T-cell (primary cell): ENCODE measurements around the gene MARCKSL1. TPM values are rescaled to one million over a fixed set of nuclear protein-coding genes. Genes with fewer than 3 reads are reported as not detected.
A peak's percentile ranks its signal among the peaks of the same experiment; 100 is the strongest.

Experiments
- ATAC-seq, 4 experiments: fragments of 200-7000 bp in 3 of 4; fragments of 150-1000 bp in 1 of 4; cut with Tn5 transposase; replicated peaks in 1 of 4; 1 replicate in 3 of 4; 2 replicates in 1 of 4; pipeline ENCODE4 v1.10.0; 2021; ENCODE audit warnings: moderate library complexity in 3 of 4, mild to moderate bottlenecking in 2 of 4, moderate number of reproducible peaks in 1 of 4
- CTCF ChIA-PET, 2 donors: fragments of 300-600 bp; sonication (Branson Sonifier 250); formaldehyde crosslinking; loops; one replicate each; lab custom pipeline; 2022; ENCODE audit warnings: antibody characterized with exemption in 2 of 2; lab: Charles Lee
- POLR2A ChIA-PET, 2 donors: fragments of 300-600 bp; sonication (Branson Sonifier 250); formaldehyde crosslinking; loops; one replicate each; lab custom pipeline; 2022; ENCODE audit warnings: antibody characterized with exemption in 2 of 2; lab: Charles Lee
- DNase-seq, 35 experiments: peaks; one replicate each; pipeline versions ENCODE4 v3.0.0 to v3.0.0-alpha.2; 2013 to 2023
- H3K27ac ChIP-seq: one replicate; pipeline ENCODE4 v1.5.1; 2013; ENCODE audit warnings: low read length
- H3K27me3 ChIP-seq, 2 experiments: replicated peaks in 1 of 2; 1 replicate in 1 of 2; 2 replicates in 1 of 2; pipeline versions ENCODE4 v1.6.1 to v1.7.0; 2013; ENCODE audit warnings: low read length in 1 of 2, mixed read lengths in 1 of 2; ENCODE audit not compliant: control insufficient read depth in 2 of 2, insufficient read depth in 2 of 2; ENCODE audit errors: extremely low read depth in 1 of 2
- H3K36me3 ChIP-seq, 2 donors: 1 replicate in 1 of 2; 2 replicates in 1 of 2; pipeline versions ENCODE4 v1.6.1 to v1.7.0; 2013; ENCODE audit warnings: low read length in 1 of 2; ENCODE audit not compliant: control insufficient read depth in 2 of 2, insufficient read depth in 1 of 2; ENCODE audit errors: extremely low read depth in 1 of 2
- H3K4me1 ChIP-seq, 2 experiments: 1 replicate in 1 of 2; 2 replicates in 1 of 2; pipeline versions ENCODE4 v1.6.1 to v1.7.0; 2013; ENCODE audit warnings: low read length in 2 of 2, mixed read lengths in 1 of 2; ENCODE audit not compliant: insufficient read depth in 2 of 2, control insufficient read depth in 1 of 2; ENCODE audit errors: extremely low read depth in 1 of 2
- H3K4me3 ChIP-seq, 2 donors: 1 replicate in 1 of 2; 2 replicates in 1 of 2; pipeline versions ENCODE4 v1.5.1 to v1.7.0; 2013; ENCODE audit warnings: mild to moderate bottlenecking in 2 of 2, low read length in 1 of 2, moderate library complexity in 1 of 2; ENCODE audit not compliant: control insufficient read depth in 1 of 2; ENCODE audit errors: extremely low read depth in 1 of 2
- H3K9me3 ChIP-seq: 2 replicates; pipeline ENCODE4 v1.7.0; 2013
- H3K27ac Mint-ChIP-seq, 2 donors: one replicate each; pipeline ENCODE4 v1.8.0; 2020 to 2021; ENCODE audit warnings: mild to moderate bottlenecking in 2 of 2, mixed read lengths in 2 of 2
- H3K27me3 Mint-ChIP-seq, 2 donors: one replicate each; pipeline ENCODE4 v1.8.0; 2021 to 2022; ENCODE audit warnings: mixed read lengths in 2 of 2
- H3K36me3 Mint-ChIP-seq: one replicate; pipeline ENCODE4 v1.8.0; 2021; ENCODE audit warnings: mixed read lengths
- H3K4me1 Mint-ChIP-seq, 3 donors: one replicate each; pipeline ENCODE4 v1.8.0; 2020 to 2022; ENCODE audit warnings: mixed read lengths in 3 of 3, mild to moderate bottlenecking in 1 of 3
- H3K4me3 Mint-ChIP-seq, 3 donors: one replicate each; pipeline ENCODE4 v1.8.0; 2020 to 2022; ENCODE audit warnings: mild to moderate bottlenecking in 3 of 3, mixed read lengths in 3 of 3, moderate library complexity in 3 of 3
- H3K9me3 Mint-ChIP-seq, 3 donors: one replicate each; pipeline ENCODE4 v1.8.0; 2020 to 2022; ENCODE audit warnings: mixed read lengths in 3 of 3
- WGBS: methylation state at CpG from one replicate; pipeline ENCODE4 v1.1.5; 2013; ENCODE audit warnings: missing lambda C conversion rate; ENCODE audit not compliant: insufficient coverage; 5-methylcytosine and 5-hydroxymethylcytosine counted together
- total RNA-seq, 35 experiments: library from RNA in 6 of 35; stranded (reverse) in 6 of 35; fragments of 120-200 nt in 1 of 35; gene quantifications; one replicate each; pipeline versions ENCODE4 v1.2.1 to v1.2.4 and lab custom pipeline; 2013 to 2026

The MARCKSL1 gene
- total RNA-seq, 5 donors from 2014 or later (not counting 1 experiment from before 2014, with no cell fraction given): 28.1 to 46.5 (median 41.4) TPM

- no peak within 1 kb of the TSS for H3K27ac ChIP-seq
- WGBS: 82% methylated on average over 6 of the region's 17 CpGs
- Mint-ChIP-seq H3K27me3 (peaks cover 0 to 6% of the 10 kb centered on the region in 2 donors), H3K4me3 (peak within 1 kb of the TSS; percentile 49 to 80 (median 51)), H3K4me1 (peaks cover 19 to 30% (median 26%) of the 10 kb centered on the region in 3 donors), H3K36me3 (peaks cover 23% of the 10 kb centered on the region), H3K27ac (peak within 1 kb of the TSS in 1 of 2 donors; percentile 34), H3K9me3 (no peaks in the 10 kb centered on the region)
- H3K36me3 ChIP-seq: peaks cover 8 to 37% of the 10 kb centered on the region in 2 donors
- peak within 1 kb of the TSS; percentile 17 to 54 for H3K4me3 ChIP-seq
- peaks cover 8 to 29% of the 10 kb centered on the region in 2 experiments for H3K4me1 ChIP-seq
- DNase-seq (no peak), ATAC-seq (peak in 1 of 4 experiments; percentile 4)
- ChIA-PET CTCF (no interaction called here), POLR2A (interaction anchor here in 1 of 2 donors (0.9 kb wide), 1 partner anchor 27 kb away, joined by 3 read pairs; no protein-coding TSS in a partner anchor)
- H3K27me3 ChIP-seq: peaks cover 0 to 8% of the 10 kb centered on the region in 2 experiments
- H3K9me3 ChIP-seq: no peaks in the 10 kb centered on the region
These were observed 26.7 kb upstream of the MARCKSL1 start, which contains the start of the genes FAM229A and TSSK3 for GRCh38 chr1:32362474-32363313. FAM229A (minus strand) TSS chr1:32362485; CDS start chr1:32362091, 394 bp downstream. TSSK3 (plus strand) TSS chr1:32362539; CDS start chr1:32362702, 163 bp downstream.

- ChIA-PET POLR2A (no interaction called here), CTCF (no interaction called here)
- peaks cover 8 to 28% of the 10 kb centered on the region in 2 donors for H3K36me3 ChIP-seq
- ATAC-seq (peak; percentile 49 to 62 (median 54)), DNase-seq (peak in 15 of 35 experiments; percentile 8 to 47 (median 25))
- H3K27ac Mint-ChIP-seq: no peak overlapping the region
- no peaks in the 10 kb centered on the region for H3K9me3 ChIP-seq
- H3K4me3 ChIP-seq: peak overlapping the region; percentile 17 to 54
- H3K27me3 ChIP-seq: peaks cover 0 to 8% of the 10 kb centered on the region in 2 experiments
- peaks cover 0 to 6% of the 10 kb centered on the region in 2 donors for H3K27me3 Mint-ChIP-seq
- peaks cover 8 to 29% of the 10 kb centered on the region in 2 experiments for H3K4me1 ChIP-seq
- WGBS: 4% methylated on average over 78 of the region's 91 CpGs
- peaks cover 19% of the 10 kb centered on the region for H3K36me3 Mint-ChIP-seq
- H3K9me3 Mint-ChIP-seq: no peaks in the 10 kb centered on the region
- peaks cover 19 to 30% (median 26%) of the 10 kb centered on the region in 3 donors for H3K4me1 Mint-ChIP-seq
- H3K27ac ChIP-seq: no peak overlapping the region
- H3K4me3 Mint-ChIP-seq: peak overlapping the region in 2 of 3 donors; percentile 51 to 58
These were observed 25.8 kb upstream of the MARCKSL1 start for GRCh38 chr1:32361674-32362473.

DNA sequence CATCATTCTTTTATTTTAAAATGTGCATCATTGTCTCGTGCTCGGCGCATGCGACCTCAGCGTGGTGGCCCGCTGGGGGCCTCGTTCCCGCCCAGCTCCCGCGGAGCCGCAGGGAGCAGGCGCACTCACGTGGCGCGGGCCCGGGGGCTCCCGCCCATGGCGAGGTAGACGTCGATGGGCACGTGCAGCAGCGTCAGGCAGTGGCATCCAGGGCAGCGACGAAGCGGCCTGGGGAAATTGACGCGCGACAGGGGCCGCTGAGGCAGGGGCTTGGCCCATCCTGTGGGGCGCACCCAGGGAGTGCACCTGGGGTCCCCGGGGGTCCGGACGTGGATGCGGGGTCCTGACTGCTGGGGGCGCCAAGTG is 25.3 kb upstream of the MARCKSL1 start:
- H3K36me3 Mint-ChIP-seq: peaks cover 19% of the 10 kb centered on the region
- no peak overlapping the region for H3K27ac Mint-ChIP-seq
- WGBS: 78% methylated on average over 35 of the region's 35 CpGs
- H3K4me3 Mint-ChIP-seq: peak overlapping the region in 1 of 3 donors; percentile 80
- Histone ChIP-seq H3K27me3 (peaks cover 0 to 8% of the 10 kb centered on the region in 2 experiments), H3K36me3 (peaks cover 5 to 23% of the 10 kb centered on the region in 2 donors), H3K9me3 (no peaks in the 10 kb centered on the region), H3K4me3 (no peak overlapping the region), H3K27ac (no peak overlapping the region), H3K4me1 (peaks cover 8 to 29% of the 10 kb centered on the region in 2 experiments)
- no peak for DNase-seq
- peaks cover 0 to 6% of the 10 kb centered on the region in 2 donors for H3K27me3 Mint-ChIP-seq
- POLR2A ChIA-PET: no interaction called here
- peak in 1 of 4 experiments; percentile 8 for ATAC-seq
- peaks cover 19 to 34% (median 26%) of the 10 kb centered on the region in 3 donors for H3K4me1 Mint-ChIP-seq
- CTCF ChIA-PET: no interaction called here
- H3K9me3 Mint-ChIP-seq: no peaks in the 10 kb centered on the region

GRCh38 chr1:32358435-32358834 is 22.4 kb upstream of the MARCKSL1 start:
- Histone ChIP-seq H3K27me3 (peaks cover 0 to 8% of the 10 kb centered on the region in 2 experiments), H3K4me1 (peaks cover 8 to 29% of the 10 kb centered on the region in 2 experiments), H3K27ac (no peak overlapping the region), H3K36me3 (peaks cover 4 to 5% of the 10 kb centered on the region in 2 donors), H3K9me3 (no peaks in the 10 kb centered on the region), H3K4me3 (no peak overlapping the region)
- DNase-seq: no peak
- ChIA-PET CTCF (interaction anchor here in 1 of 2 donors (0.7 kb wide), 1 partner anchor 19 kb away, joined by 4 read pairs; no protein-coding TSS in a partner anchor), POLR2A (interaction anchor here in 1 of 2 donors (0.9 kb wide), 1 partner anchor 29 kb away, joined by 3 read pairs; no protein-coding TSS in a partner anchor)
- Mint-ChIP-seq H3K4me3 (no peak overlapping the region), H3K36me3 (peaks cover 6% of the 10 kb centered on the region), H3K9me3 (no peaks in the 10 kb centered on the region), H3K4me1 (peaks cover 24 to 50% (median 34%) of the 10 kb centered on the region in 3 donors), H3K27me3 (peaks cover 0 to 6% of the 10 kb centered on the region in 2 donors), H3K27ac (no peak overlapping the region)
- no peak for ATAC-seq
- 100% methylated on average over 1 of the region's 3 CpGs for WGBS

- DNase-seq (no peak), ATAC-seq (no peak)
- H3K27ac Mint-ChIP-seq: no peak overlapping the region
- no peaks in the 10 kb centered on the region for H3K9me3 Mint-ChIP-seq
- Histone ChIP-seq H3K27ac (no peak overlapping the region), H3K4me3 (no peak overlapping the region), H3K4me1 (peaks cover 8 to 29% of the 10 kb centered on the region in 2 experiments), H3K9me3 (no peaks in the 10 kb centered on the region), H3K36me3 (peaks cover 0 to 4% of the 10 kb centered on the region in 2 donors), H3K27me3 (peaks cover 0 to 8% of the 10 kb centered on the region in 2 experiments)
- no peak overlapping the region for H3K4me3 Mint-ChIP-seq
- WGBS: 66% methylated on average over 2 of the region's 6 CpGs
- H3K4me1 Mint-ChIP-seq: peaks cover 28 to 55% (median 35%) of the 10 kb centered on the region in 3 donors
- peaks cover 3% of the 10 kb centered on the region for H3K36me3 Mint-ChIP-seq
- POLR2A ChIA-PET: no interaction called here
- peaks cover 0 to 6% of the 10 kb centered on the region in 2 donors for H3K27me3 Mint-ChIP-seq
- CTCF ChIA-PET: no interaction called here
These were observed 21.6 kb upstream of the MARCKSL1 start for GRCh38 chr1:32357614-32358013.
